Measurements from ENCODE around the gene PDE4D. TPM values are rescaled to one million over a fixed set of nuclear protein-coding genes. Genes with fewer than 3 reads are reported as not detected.

Gene PDE4D
- total and polyA plus RNA-seq, 10 of the 15 experiments (the other 5 are each of a cell fraction or from before 2014, with no cell fraction given): 0.87 to 4.1 (median 2.2) TPM

- 0 out of 2 replicates have a peak, but pooled peaks cover 3% of the 10 kb centered on the region for H3K4me1 ChIP-seq (ENCODE audit: control insufficient read depth, insufficient read depth, low read length)
- H3K79me2 ChIP-seq (ENCODE audit: control insufficient read depth, insufficient read depth, low read length): no peaks in the 10 kb centered on the region
- no peak for FAIRE-seq
- in situ Hi-C loops (cut with MboI): no loop called here
- H4K20me1 ChIP-seq (ENCODE audit: control insufficient read depth, insufficient read depth): no peaks in the 10 kb centered on the region
- no peak overlapping the region for H3K4me3 ChIP-seq
- no peaks in the 10 kb centered on the region for H3K36me3 ChIP-seq (ENCODE audit: control insufficient read depth in 2 of 2, insufficient read depth in 2 of 2, low read length in 1 of 2)
- no TSS peak for BruUV-seq (replicated peaks)
- ChIA-PET SMC1A (ENCODE audit: uncharacterized antibody, unreplicated experiment) (interaction anchor here (0.6 to 1.1 kb wide), 2 partner anchors 9 to 1047 kb away, joined by 3 read pairs; no protein-coding TSS in a partner anchor), CTCF (interaction anchor here (0.8 to 1.3 kb wide), 2 partner anchors 42 to 402 kb away, joined by 3 read pairs; no protein-coding TSS in a partner anchor), POLR2A (no interaction called here), RAD21 (ENCODE audit: unreplicated experiment) (interaction anchor here (0.9 to 1.6 kb wide), 3 partner anchors 10 to 72 kb away, joined by 3 to 4 read pairs (median 3); no protein-coding TSS in a partner anchor)
- H3K9me3 ChIP-seq (replicated peaks; ENCODE audit: control insufficient read depth, insufficient read depth, low read length): no peaks in the 10 kb centered on the region
- no peak for DNase-seq (ENCODE audit: low read depth, low spot score)
- H3K9ac ChIP-seq (ENCODE audit: control insufficient read depth, insufficient read depth, low read length): no peak overlapping the region
- peak; percentile 99 for ATAC-seq
- H2AFZ ChIP-seq (ENCODE audit: control insufficient read depth, low read depth, low read length): no peak overlapping the region
- no peak overlapping the region for H3K4me2 ChIP-seq (ENCODE audit: control insufficient read depth, insufficient read depth)
- H3K27me3 ChIP-seq (replicated peaks in 1 of 2; ENCODE audit: control insufficient read depth in 2 of 2, insufficient read depth in 2 of 2, low read length in 1 of 2): no peaks in the 10 kb centered on the region; a peak in 1 of 4 replicates
- H3K27ac ChIP-seq (ENCODE audit: control insufficient read depth, insufficient read depth): no peak overlapping the region
- intact Hi-C loops (cut with micrococcal nuclease; ENCODE audit: unreplicated experiment): no loop called here
- peak; percentile 90 for TF ChIP-seq MTA2 (IDR thresholded peaks at IDR 0.05; ENCODE audit: low read depth)
- peak in 1 of 2 experiments; percentile 31; a peak in 2 of 4 replicates for TF ChIP-seq EP300 (IDR thresholded peaks at IDR 0.05; ENCODE audit: borderline replicate concordance in 1 of 2, control insufficient read depth in 1 of 2, low read depth in 2 of 2, low read length in 2 of 2)
- peak; percentile 62; the same call in 1 of the 2 replicates for TF ChIP-seq NFIC (IDR thresholded peaks at IDR 0.05; ENCODE audit: low read depth, low read length)
- no peak for TF ChIP-seq ZBTB40 (IDR thresholded peaks at IDR 0.05; ENCODE audit: borderline replicate concordance)
- TF ChIP-seq RUNX3 (IDR thresholded peaks at IDR 0.05; ENCODE audit: low read length): peak; percentile 63; the same call in 1 of the 2 replicates
- peak; percentile 83; the same call in 1 of the 2 replicates for TF ChIP-seq ZNF217 (IDR thresholded peaks at IDR 0.05)
- TF ChIP-seq, protein P1, sequence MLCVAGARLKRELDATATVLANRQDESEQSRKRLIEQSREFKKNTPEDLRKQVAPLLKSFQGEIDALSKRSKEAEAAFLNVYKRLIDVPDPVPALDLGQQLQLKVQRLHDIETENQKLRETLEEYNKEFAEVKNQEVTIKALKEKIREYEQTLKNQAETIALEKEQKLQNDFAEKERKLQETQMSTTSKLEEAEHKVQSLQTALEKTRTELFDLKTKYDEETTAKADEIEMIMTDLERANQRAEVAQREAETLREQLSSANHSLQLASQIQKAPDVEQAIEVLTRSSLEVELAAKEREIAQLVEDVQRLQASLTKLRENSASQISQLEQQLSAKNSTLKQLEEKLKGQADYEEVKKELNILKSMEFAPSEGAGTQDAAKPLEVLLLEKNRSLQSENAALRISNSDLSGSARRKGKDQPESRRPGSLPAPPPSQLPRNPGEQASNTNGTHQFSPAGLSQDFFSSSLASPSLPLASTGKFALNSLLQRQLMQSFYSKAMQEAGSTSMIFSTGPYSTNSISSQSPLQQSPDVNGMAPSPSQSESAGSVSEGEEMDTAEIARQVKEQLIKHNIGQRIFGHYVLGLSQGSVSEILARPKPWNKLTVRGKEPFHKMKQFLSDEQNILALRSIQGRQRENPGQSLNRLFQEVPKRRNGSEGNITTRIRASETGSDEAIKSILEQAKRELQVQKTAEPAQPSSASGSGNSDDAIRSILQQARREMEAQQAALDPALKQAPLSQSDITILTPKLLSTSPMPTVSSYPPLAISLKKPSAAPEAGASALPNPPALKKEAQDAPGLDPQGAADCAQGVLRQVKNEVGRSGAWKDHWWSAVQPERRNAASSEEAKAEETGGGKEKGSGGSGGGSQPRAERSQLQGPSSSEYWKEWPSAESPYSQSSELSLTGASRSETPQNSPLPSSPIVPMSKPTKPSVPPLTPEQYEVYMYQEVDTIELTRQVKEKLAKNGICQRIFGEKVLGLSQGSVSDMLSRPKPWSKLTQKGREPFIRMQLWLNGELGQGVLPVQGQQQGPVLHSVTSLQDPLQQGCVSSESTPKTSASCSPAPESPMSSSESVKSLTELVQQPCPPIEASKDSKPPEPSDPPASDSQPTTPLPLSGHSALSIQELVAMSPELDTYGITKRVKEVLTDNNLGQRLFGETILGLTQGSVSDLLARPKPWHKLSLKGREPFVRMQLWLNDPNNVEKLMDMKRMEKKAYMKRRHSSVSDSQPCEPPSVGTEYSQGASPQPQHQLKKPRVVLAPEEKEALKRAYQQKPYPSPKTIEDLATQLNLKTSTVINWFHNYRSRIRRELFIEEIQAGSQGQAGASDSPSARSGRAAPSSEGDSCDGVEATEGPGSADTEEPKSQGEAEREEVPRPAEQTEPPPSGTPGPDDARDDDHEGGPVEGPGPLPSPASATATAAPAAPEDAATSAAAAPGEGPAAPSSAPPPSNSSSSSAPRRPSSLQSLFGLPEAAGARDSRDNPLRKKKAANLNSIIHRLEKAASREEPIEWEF (IDR thresholded peaks at IDR 0.05; ENCODE audit: insufficient replicate concordance, low read depth, low read length): peak; percentile 87
- TF ChIP-seq CREM (IDR thresholded peaks at IDR 0.05; ENCODE audit: low read depth): peak; percentile 37; the same call in 1 of the 2 replicates
- no peak for TF ChIP-seq ZNF622 (IDR thresholded peaks at IDR 0.05)
- TF ChIP-seq IKZF1 (conservative IDR thresholded peaks at IDR 0.05): peak; percentile 68
- TF ChIP-seq STAT1 (conservative IDR thresholded peaks at IDR 0.05): no peak
- TF ChIP-seq ZSCAN29 (IDR thresholded peaks at IDR 0.05): no peak
- TF ChIP-seq MEF2B (IDR thresholded peaks at IDR 0.05; ENCODE audit: partially characterized antibody, poor library complexity, severe bottlenecking): peak; percentile 50
- TF ChIP-seq ATF7 (IDR thresholded peaks at IDR 0.05; ENCODE audit: low read depth): peak; percentile 71
- peak; percentile 67 to 73; a peak in 3 of 4 replicates for TF ChIP-seq IKZF2 (IDR thresholded peaks at IDR 0.05)
Measured at GRCh38 chr5:59591162-59591561, 302.4 kb downstream of the PDE4D start.

All from GM12878 (cell line).